GM18499 (cell line): ENCODE results near the gene PDE1A.

Source experiments
- ATAC-seq: cut with Tn5 transposase; IDR thresholded peaks from one replicate; pipeline ENCODE4 v1.9.1; 2021; ENCODE audit warnings: moderate number of reproducible peaks; ENCODE audit not compliant: insufficient read depth, unreplicated experiment

PDE1A gene

GRCh38 chr2:182224669-182225068, 202.2 kb downstream of the PDE1A start:
- no peak for ATAC-seq

GRCh38 chr2:182220998-182221397, 205.8 kb downstream of the PDE1A start:
- no peak for ATAC-seq

GRCh38 chr2:182220335-182220734, 206.5 kb downstream of the PDE1A start:
- no peak for ATAC-seq

- ATAC-seq: no peak
Measured at GRCh38 chr2:182210669-182211068, 216.2 kb downstream of the PDE1A start.

- no peak for ATAC-seq
Measured at GRCh38 chr2:182208421-182208820, 218.4 kb downstream of the PDE1A start.

- peak; percentile 65 for ATAC-seq
Measured at GRCh38 chr2:182207049-182207746, 219.6 kb downstream of the PDE1A start.

- ATAC-seq: no peak
Measured at GRCh38 chr2:182197529-182197928, 229.3 kb downstream of the PDE1A start.

GRCh38 chr2:182193291-182193690, 233.5 kb downstream of the PDE1A start:
- no peak for ATAC-seq

- no peak for ATAC-seq
Measured at GRCh38 chr2:182191061-182191460, 235.8 kb downstream of the PDE1A start.

- no peak for ATAC-seq
Measured at GRCh38 chr2:182187130-182187529, 239.7 kb downstream of the PDE1A start.

- ATAC-seq: no peak
Measured at GRCh38 chr2:182186132-182186735, 240.6 kb downstream of the PDE1A start.

- no peak for ATAC-seq
Measured at GRCh38 chr2:182182436-182182835, 244.4 kb downstream of the PDE1A start.

- no peak for ATAC-seq
Measured at GRCh38 chr2:182181381-182181780, 245.5 kb downstream of the PDE1A start.

GRCh38 chr2:182179176-182179575, 247.7 kb downstream of the PDE1A start:
- ATAC-seq: no peak

- ATAC-seq: no peak
Measured at GRCh38 chr2:182173944-182174622, 252.8 kb downstream of the PDE1A start.

- no peak for ATAC-seq
Measured at GRCh38 chr2:182170341-182170740, 256.5 kb downstream of the PDE1A start.

- ATAC-seq: no peak
Measured at GRCh38 chr2:182167882-182168281, 259.0 kb downstream of the PDE1A start.

- ATAC-seq: no peak
Measured at GRCh38 chr2:182166841-182167240, 260.0 kb downstream of the PDE1A start.

- ATAC-seq: no peak
Measured at GRCh38 chr2:182166406-182166805, 260.4 kb downstream of the PDE1A start.

GRCh38 chr2:182165202-182165601, 261.6 kb downstream of the PDE1A start:
- ATAC-seq: no peak

GRCh38 chr2:182164686-182165085, 262.1 kb downstream of the PDE1A start:
- no peak for ATAC-seq

- ATAC-seq: no peak
Measured at GRCh38 chr2:182163878-182164277, 263.0 kb downstream of the PDE1A start.
